SK-N-SH (cell line): ENCODE data around the gene SMIM44. TPM values are rescaled to one million over a fixed set of nuclear protein-coding genes. Genes with fewer than 3 reads are reported as not detected.

Experiments used
- CTCF ChIA-PET: fragments of 300-600, 350-600 bp; formaldehyde crosslinking; extraction: SDS; loops from one replicate; lab custom pipeline; 2021; lab: Yijun Ruan, JAX
- POLR2A ChIA-PET: fragments of 350-600 bp; sonication (Branson Sonifier 250); formaldehyde crosslinking; extraction: SDS; loops from one replicate; lab custom pipeline; 2020; ENCODE audit warnings: antibody characterized with exemption, inconsistent platforms; lab: Yijun Ruan, JAX
- DNase-seq: peaks from one replicate; pipeline ENCODE4 v3.0.0; 2012
- H2AFZ ChIP-seq: fragments of 200-600 bp; sonication (generic); 2 replicates; pipeline ENCODE4 v1.8.1; 2016; ENCODE audit warnings: antibody characterized with exemption, mild to moderate bottlenecking, low read depth
- H3F3A ChIP-seq: fragments of 200-600 bp; sonication (generic); replicated peaks from 2 replicates; pipeline ENCODE3; 2016; ENCODE audit warnings: antibody characterized with exemption, mild to moderate bottlenecking; ENCODE audit not compliant: insufficient read depth
- H3K27ac ChIP-seq, 2 experiments: fragments of 200-500 bp in 1 of 2; fragments of 200-600 bp in 1 of 2; sonication (Bioruptor generic) in 1 of 2; sonication (generic), shearing (Covaris generic) in 1 of 2; 2 replicates each; pipeline versions ENCODE4 v1.5.1 to v1.6.1; 2014 to 2016; ENCODE audit warnings: low read depth in 2 of 2, inconsistent platforms in 1 of 2, low read length in 1 of 2, mild to moderate bottlenecking in 1 of 2, mixed read lengths in 1 of 2
- H3K27me3 ChIP-seq: fragments of 200-600 bp; sonication (generic), shearing (Covaris generic); 2 replicates; pipeline ENCODE4 v1.6.1; 2016; ENCODE audit warnings: mixed run types; ENCODE audit not compliant: insufficient read depth
- H3K36me3 ChIP-seq, 2 experiments: fragments of 200-500 bp in 1 of 2; fragments of 200-600 bp in 1 of 2; sonication (Bioruptor generic) in 1 of 2; sonication (generic) in 1 of 2; replicated peaks in 1 of 2; 2 replicates each; pipeline versions ENCODE3 to v1.5.1; 2014 to 2016; ENCODE audit warnings: low read length in 1 of 2, mild to moderate bottlenecking in 1 of 2; ENCODE audit not compliant: insufficient read depth in 2 of 2, control insufficient read depth in 1 of 2
- H3K4me1 ChIP-seq, 2 experiments: fragments of 200-500 bp in 1 of 2; fragments of 200-600 bp in 1 of 2; sonication (Bioruptor generic) in 1 of 2; sonication (generic), shearing (Covaris generic) in 1 of 2; 2 replicates each; pipeline versions ENCODE4 v1.5.1 to v1.6.1; 2014 to 2016; ENCODE audit warnings: low read depth in 1 of 2, low read length in 1 of 2, mixed run types in 1 of 2; ENCODE audit not compliant: insufficient read depth in 2 of 2, control insufficient read depth in 1 of 2
- H3K4me2 ChIP-seq: fragments of 200-600 bp; sonication (generic), shearing (Covaris generic); 2 replicates; pipeline ENCODE4 v1.6.1; 2017; ENCODE audit warnings: mixed run types
- H3K4me3 ChIP-seq, 2 experiments: fragments of 200-500 bp in 1 of 2; fragments of 200-600 bp in 1 of 2; sonication (Bioruptor generic) in 1 of 2; sonication (generic), shearing (Covaris generic) in 1 of 2; 2 replicates each; pipeline versions ENCODE4 v1.5.1 to v1.8.1; 2014 to 2016; ENCODE audit warnings: low read depth in 2 of 2, inconsistent platforms in 1 of 2, low read length in 1 of 2, mild to moderate bottlenecking in 1 of 2, mixed read lengths in 1 of 2, moderate library complexity in 1 of 2
- H3K79me2 ChIP-seq: fragments of 200-600 bp; sonication (generic); 2 replicates; pipeline ENCODE4 v1.8.1; 2017; ENCODE audit warnings: mild to moderate bottlenecking; ENCODE audit not compliant: insufficient read depth
- H3K9ac ChIP-seq: fragments of 200-600 bp; sonication (generic); 2 replicates; pipeline ENCODE4 v1.6.1; 2017; ENCODE audit warnings: mixed run types
- H3K9me2 ChIP-seq: fragments of 200-600 bp; sonication (generic); 2 replicates; pipeline ENCODE4 v1.6.1; 2017; ENCODE audit warnings: mixed run types
- H3K9me3 ChIP-seq: fragments of 200-600 bp; sonication (generic); 2 replicates; pipeline ENCODE4 v1.6.1; 2017; ENCODE audit warnings: mixed run types, mild to moderate bottlenecking, moderate library complexity
- H4K20me1 ChIP-seq: fragments of 200-600 bp; sonication (generic); 2 replicates; pipeline ENCODE4 v1.6.1; 2017; ENCODE audit warnings: mild to moderate bottlenecking, mixed run types; ENCODE audit not compliant: insufficient read depth
- ELF1 ChIP-seq: IDR thresholded peaks from 2 replicates; pipeline ENCODE4 v1.4.0; 2012
- EP300 ChIP-seq, 2 experiments: IDR thresholded peaks; 2 replicates each; pipeline versions ENCODE4 v1.4.0 to v1.6.1; 2012; ENCODE audit warnings: borderline replicate concordance in 1 of 2, low read depth in 1 of 2, low read length in 1 of 2
- FOSL2 ChIP-seq: IDR thresholded peaks from 2 replicates; pipeline ENCODE4 v1.4.0; 2012; ENCODE audit warnings: low read depth, mild to moderate bottlenecking, moderate library complexity, borderline replicate concordance
- FOXM1 ChIP-seq: IDR thresholded peaks from 2 replicates; pipeline ENCODE4 v1.4.0; 2012; ENCODE audit warnings: low read depth, mild to moderate bottlenecking
- GATA2 ChIP-seq: sonication (generic); formaldehyde crosslinking; IDR thresholded peaks from 2 replicates; pipeline ENCODE4 v1.5.0; 2020; ENCODE audit warnings: mild to moderate bottlenecking, missing genetic modification reagents
- MAX ChIP-seq: IDR thresholded peaks from 2 replicates; pipeline ENCODE4 v1.4.0; 2012; ENCODE audit warnings: low read depth
- MXI1 ChIP-seq: IDR thresholded peaks from 2 replicates; pipeline ENCODE4 v1.6.1; 2012; ENCODE audit warnings: mild to moderate bottlenecking, low read depth, low read length, improper control_type of control experiment
- NRF1 ChIP-seq: IDR thresholded peaks from 2 replicates; pipeline ENCODE4 v1.6.1; 2012; ENCODE audit warnings: low read depth, mild to moderate bottlenecking, low read length
- PBX3 ChIP-seq: IDR thresholded peaks from 2 replicates; pipeline ENCODE4; 2012
- POLR2AphosphoS5 ChIP-seq: IDR thresholded peaks from 2 replicates; pipeline ENCODE4 v1.6.1; 2012; ENCODE audit warnings: low read depth, low read length
- RCOR1 ChIP-seq: fragments of 150-350 bp; IDR thresholded peaks from 2 replicates; pipeline ENCODE4 v1.6.1; 2017; ENCODE audit warnings: antibody characterized with exemption, low read length
- REST ChIP-seq: IDR thresholded peaks from 2 replicates; pipeline ENCODE4 v1.6.1; 2012; ENCODE audit warnings: mild to moderate bottlenecking, low read depth, low read length, moderate library complexity
- RFX5 ChIP-seq: IDR thresholded peaks from 2 replicates; pipeline ENCODE4 v1.6.1; 2012; ENCODE audit warnings: mild to moderate bottlenecking, improper control_type of control experiment, low read length
- SIN3A ChIP-seq: IDR thresholded peaks from 2 replicates; pipeline ENCODE4 v1.6.1; 2012; ENCODE audit warnings: low read depth, mild to moderate bottlenecking, low read length, moderate library complexity, borderline replicate concordance
- SMC3 ChIP-seq: IDR thresholded peaks from 2 replicates; pipeline ENCODE4 v1.6.1; 2012; ENCODE audit warnings: low read depth, low read length, improper control_type of control experiment
- TCF12 ChIP-seq: IDR thresholded peaks from 2 replicates; pipeline ENCODE4 v1.4.0; 2012
- TEAD4 ChIP-seq: IDR thresholded peaks from 2 replicates; pipeline ENCODE4 v1.4.0; 2012; ENCODE audit warnings: mild to moderate bottlenecking, borderline replicate concordance; ENCODE audit not compliant: insufficient read depth
- YY1 ChIP-seq: IDR thresholded peaks from 2 replicates; pipeline ENCODE4 v1.4.0; 2012; ENCODE audit warnings: low read depth, mild to moderate bottlenecking
- WGBS: methylation state at CpG from one replicate; pipeline ENCODE4 v1.1.6; 2017; ENCODE audit warnings: low lambda C conversion rate; 5-methylcytosine and 5-hydroxymethylcytosine counted together
- polyA plus RNA-seq, 3 experiments: library from polyadenylated mRNA; depleted of rRNA; stranded (reverse); fragments of >200 nt; gene quantifications; 2 replicates each; pipeline ENCODE4 v1.2.3, GENCODE V29; 2012

SMIM44 gene
- polyA plus RNA-seq, 1 of the 3 experiments (the other 2 are of a cell fraction): not detected

- TF ChIP-seq PBX3 (no peak), FOXM1 (no peak), RFX5 (no peak), TEAD4 (no peak)
Measured at GRCh38 chr19:3519126-3519525, 35.9 kb upstream of the SMIM44 start (continued).

- TF ChIP-seq POLR2AphosphoS5 (no peak), GATA2 (CRISPR knock-in tag) (no peak), MXI1 (no peak), REST (no peak), YY1 (no peak), ELF1 (no peak), SMC3 (no peak), RCOR1 (no peak), RFX5 (no peak), TCF12 (no peak), NRF1 (no peak), FOSL2 (no peak), EP300 (IDR thresholded peaks at IDR 0.05; ENCODE audit: borderline replicate concordance in 1 of 2, low read depth in 1 of 2, low read length in 1 of 2) (no peak), FOXM1 (no peak), MAX (no peak), SIN3A (no peak)
- no peaks in the 10 kb centered on the region for H3K9me2 ChIP-seq
- H3K4me2 ChIP-seq: no peak overlapping the region
- H2AFZ ChIP-seq: no peak overlapping the region
- POLR2A ChIA-PET: no interaction called here
- no peak overlapping the region for H3K27ac ChIP-seq
- peaks cover 0 to 20% of the 10 kb centered on the region in 2 experiments; a peak in 1 of 4 replicates for H3K4me1 ChIP-seq
- H3K9me3 ChIP-seq: no peaks in the 10 kb centered on the region
- peaks cover 98% of the 10 kb centered on the region for H3K79me2 ChIP-seq
- WGBS: 92% methylated on average over 2 of the region's 2 CpGs
- no peaks in the 10 kb centered on the region for H3K27me3 ChIP-seq
- H3F3A ChIP-seq: no peaks in the 10 kb centered on the region
- CTCF ChIA-PET: interaction anchor here (1.7 kb wide), 1 partner anchor 27 kb away, joined by 9 read pairs; no protein-coding TSS in a partner anchor
- DNase-seq: no peak
- H3K36me3 ChIP-seq: peaks cover 7 to 15% of the 10 kb centered on the region in 2 experiments
- no peak overlapping the region for H3K9ac ChIP-seq
- H4K20me1 ChIP-seq: peaks cover 92% of the 10 kb centered on the region
- H3K4me3 ChIP-seq: no peak overlapping the region
Measured at GRCh38 chr19:3518659-3519058, 35.4 kb upstream of the SMIM44 start.
